Neural cell (in vitro differentiated cells): ENCODE results near the gene GPHN.

Source experiments
- CTCF ChIP-seq: fragments of 450-650 bp; IDR thresholded peaks from 2 replicates; pipeline ENCODE4 v1.5.1; 2014; ENCODE audit warnings: antibody characterized with exemption, mild to moderate bottlenecking, moderate library complexity; ENCODE audit not compliant: poor library complexity, severe bottlenecking
- MXI1 ChIP-seq: fragments of 450-650 bp; conservative IDR thresholded peaks from 2 replicates; pipeline ENCODE4 v1.6.1; 2014; ENCODE audit warnings: antibody characterized with exemption, mild to moderate bottlenecking; ENCODE audit not compliant: poor library complexity, severe bottlenecking
- POLR2AphosphoS5 ChIP-seq: IDR thresholded peaks from 2 replicates; pipeline ENCODE4 v1.6.1; 2012
- REST ChIP-seq: IDR thresholded peaks from 2 replicates; pipeline ENCODE4 v1.6.1; 2012; ENCODE audit warnings: borderline replicate concordance
- SMC3 ChIP-seq: fragments of 450-650 bp; conservative IDR thresholded peaks from 2 replicates; pipeline ENCODE4 v1.6.1; 2014; ENCODE audit warnings: antibody characterized with exemption, mild to moderate bottlenecking, moderate library complexity; ENCODE audit not compliant: poor library complexity

- TF ChIP-seq SMC3 (no peak), CTCF (no peak), MXI1 (no peak), POLR2AphosphoS5 (no peak), REST (no peak)
Observed at GRCh38 chr14:67195279-67195678, 687.3 kb downstream of the GPHN start.
